HEK293 (cell line): ENCODE data around the gene AMBRA1.

Experiments
- CTCF ChIA-PET: fragments of 350-600 bp; formaldehyde crosslinking; extraction: SDS; loops from one replicate; lab custom pipeline; 2021; ENCODE audit warnings: antibody characterized with exemption; lab: Yijun Ruan, JAX
- POLR2A ChIA-PET: fragments of 300-600 bp; formaldehyde crosslinking; extraction: SDS; loops from one replicate; lab custom pipeline; 2020; ENCODE audit warnings: antibody characterized with exemption, inconsistent platforms; lab: Yijun Ruan, JAX
- H3K27ac ChIP-seq: fragments of 200-500 bp; sonication (Bioruptor generic); 2 replicates; pipeline ENCODE4 v1.5.1; 2014; ENCODE audit warnings: low read depth, low read length, control low read depth, inconsistent platforms; ENCODE audit errors: extremely low read depth
- H3K36me3 ChIP-seq, 2 experiments: fragments of 200-500 bp in 1 of 2; sonication (Bioruptor generic) in 1 of 2; 1 replicate in 1 of 2; 2 replicates in 1 of 2; pipeline ENCODE4 v1.5.1; 2014 to 2017; ENCODE audit warnings: inconsistent platforms in 2 of 2, low read length in 2 of 2; ENCODE audit not compliant: control insufficient read depth in 2 of 2, insufficient read depth in 1 of 2
- H3K4me1 ChIP-seq: fragments of 200-500 bp; sonication (Bioruptor generic); 2 replicates; pipeline ENCODE4 v1.5.1; 2014; ENCODE audit warnings: mild to moderate bottlenecking, low read length, inconsistent platforms; ENCODE audit not compliant: control insufficient read depth, insufficient read depth
- H3K4me3 ChIP-seq: 2 replicates; pipeline ENCODE4 v1.5.1; 2011; ENCODE audit warnings: low read depth, mild to moderate bottlenecking, control low read depth, low read length, moderate library complexity
- H3K9me3 ChIP-seq: fragments of 200-500 bp; sonication (Bioruptor generic); 2 replicates; pipeline ENCODE4 v1.5.1; 2014; ENCODE audit warnings: low read depth, low read length, inconsistent platforms; ENCODE audit not compliant: control insufficient read depth, insufficient read depth
- GLIS1 ChIP-seq: fragments of 450-650 bp; formaldehyde crosslinking; IDR thresholded peaks from 2 replicates; pipeline ENCODE4 v1.5.1; 2016; ENCODE audit warnings: missing biosample characterization, missing genetic modification characterization
- KLF7 ChIP-seq: fragments of 450-650 bp; formaldehyde crosslinking; IDR thresholded peaks from 2 replicates; pipeline ENCODE4 v1.5.1; 2016; ENCODE audit warnings: missing biosample characterization, missing genetic modification characterization, borderline replicate concordance
- SCRT2 ChIP-seq: fragments of 450-650 bp; formaldehyde crosslinking; IDR thresholded peaks from 2 replicates; pipeline ENCODE4 v1.5.1; 2016; ENCODE audit warnings: missing biosample characterization, missing genetic modification characterization
- ZBTB1 ChIP-seq: fragments of 450-650 bp; formaldehyde crosslinking; IDR thresholded peaks from 2 replicates; pipeline ENCODE4 v1.5.1; 2016; ENCODE audit warnings: missing biosample characterization, missing genetic modification characterization
- ZFHX2 ChIP-seq: fragments of 450-650 bp; formaldehyde crosslinking; conservative IDR thresholded peaks from 2 replicates; pipeline ENCODE4 v1.5.1; 2016; ENCODE audit warnings: missing biosample characterization, missing genetic modification characterization
- ZIC2 ChIP-seq: fragments of 450-650 bp; formaldehyde crosslinking; IDR thresholded peaks from 2 replicates; pipeline ENCODE4 v1.5.1; 2016; ENCODE audit warnings: missing biosample characterization, missing genetic modification characterization
- ZNF211 ChIP-seq: fragments of 450-650 bp; formaldehyde crosslinking; IDR thresholded peaks from 2 replicates; pipeline ENCODE4 v1.5.1; 2016; ENCODE audit warnings: low read depth, missing biosample characterization, missing genetic modification characterization
- ZNF335 ChIP-seq: fragments of 450-650 bp; formaldehyde crosslinking; conservative IDR thresholded peaks from 2 replicates; pipeline ENCODE4 v1.5.1; 2016; ENCODE audit warnings: missing biosample characterization, missing genetic modification characterization
- ZNF341 ChIP-seq: fragments of 450-650 bp; formaldehyde crosslinking; IDR thresholded peaks from 2 replicates; pipeline ENCODE4; 2016; ENCODE audit warnings: low read depth, missing biosample characterization, missing genetic modification characterization
- ZNF350 ChIP-seq: fragments of 450-650 bp; formaldehyde crosslinking; IDR thresholded peaks from 2 replicates; pipeline ENCODE4 v1.5.0; 2017; ENCODE audit warnings: missing biosample characterization, mild to moderate bottlenecking, missing genetic modification characterization
- TF ChIP-seq, protein P1 (sequence below): IDR thresholded peaks from 2 replicates; pipeline ENCODE4 v1.6.1; 2011; ENCODE audit warnings: mild to moderate bottlenecking, low read depth, low read length, borderline replicate concordance

AMBRA1 gene

DNA sequence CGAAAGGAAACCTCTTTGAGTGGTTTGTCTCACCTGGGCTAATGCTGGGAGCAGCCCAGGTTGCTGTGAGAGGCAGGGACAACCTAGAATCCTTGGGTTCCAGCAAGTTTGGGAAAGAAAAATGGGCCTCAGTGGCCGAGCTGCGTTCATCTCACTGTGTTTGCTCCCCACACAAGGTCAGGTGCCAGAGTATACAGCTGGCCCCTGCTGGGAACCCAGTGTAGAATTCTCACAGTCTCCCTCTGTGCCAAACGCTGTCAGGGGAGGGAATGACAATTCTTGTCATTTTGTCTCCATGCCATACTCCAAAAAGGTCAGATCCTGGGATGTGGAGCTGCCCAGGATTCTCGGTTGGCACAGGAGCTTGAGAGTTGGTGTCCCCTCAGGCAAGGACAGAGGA lies 242.2 kb downstream of the AMBRA1 start:
- no peak overlapping the region for H3K27ac ChIP-seq
- CTCF ChIA-PET: interaction anchor here (0.5 to 10.0 kb wide), 27 partner anchors 9 to 291 kb away, joined by 3 to 98 read pairs (median 4); partner anchors contain the start of gene CHRM4
- no peaks in the 10 kb centered on the region; the same call in 1 of the 2 replicates for H3K4me1 ChIP-seq
- no peak overlapping the region for H3K4me3 ChIP-seq
- no peaks in the 10 kb centered on the region for H3K9me3 ChIP-seq
- TF ChIP-seq, protein P1, sequence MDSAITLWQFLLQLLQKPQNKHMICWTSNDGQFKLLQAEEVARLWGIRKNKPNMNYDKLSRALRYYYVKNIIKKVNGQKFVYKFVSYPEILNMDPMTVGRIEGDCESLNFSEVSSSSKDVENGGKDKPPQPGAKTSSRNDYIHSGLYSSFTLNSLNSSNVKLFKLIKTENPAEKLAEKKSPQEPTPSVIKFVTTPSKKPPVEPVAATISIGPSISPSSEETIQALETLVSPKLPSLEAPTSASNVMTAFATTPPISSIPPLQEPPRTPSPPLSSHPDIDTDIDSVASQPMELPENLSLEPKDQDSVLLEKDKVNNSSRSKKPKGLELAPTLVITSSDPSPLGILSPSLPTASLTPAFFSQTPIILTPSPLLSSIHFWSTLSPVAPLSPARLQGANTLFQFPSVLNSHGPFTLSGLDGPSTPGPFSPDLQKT: no peak
- TF ChIP-seq ZNF335 (tag by site-specific recombination): no peak; the same call in 1 of the 2 replicates
- TF ChIP-seq, all 188 proteins: peak for 0
- POLR2A ChIA-PET: interaction anchor here (0.7 to 1.1 kb wide), 2 partner anchors 10 to 41 kb away, joined by 3 to 5 read pairs; partner anchors contain the start of gene CHRM4
- H3K36me3 ChIP-seq: peaks cover 0 to 26% of the 10 kb centered on the region in 2 experiments; a peak in 1 of 3 replicates

- TF ChIP-seq ZNF350 (tag by site-specific recombination): no peak
- peak; percentile 39; the same call in 1 of the 2 replicates for TF ChIP-seq ZNF335 (tag by site-specific recombination)
Observed at GRCh38 chr11:46351148-46351547, 242.7 kb downstream of the AMBRA1 start.

GRCh38 chr11:46350695-46351094 lies 243.1 kb downstream of the AMBRA1 start:
- no peaks in the 10 kb centered on the region; the same call in 1 of the 2 replicates for H3K4me1 ChIP-seq
- no peak overlapping the region for H3K27ac ChIP-seq
- peaks cover 0 to 22% of the 10 kb centered on the region in 2 experiments; a peak in 1 of 3 replicates for H3K36me3 ChIP-seq
- POLR2A ChIA-PET: interaction anchor here (0.5 to 0.6 kb wide), 2 partner anchors 9 to 225 kb away, joined by 3 read pairs; no protein-coding TSS in a partner anchor
- no peak for TF ChIP-seq KLF7
- TF ChIP-seq ZFHX2: peak; percentile 30
- TF ChIP-seq GLIS1 (tag by site-specific recombination): peak; percentile 26; the same call in 1 of the 2 replicates
- TF ChIP-seq ZBTB1 (tag by site-specific recombination): no peak
- no peak overlapping the region for H3K4me3 ChIP-seq
- CTCF ChIA-PET: interaction anchor here (0.6 to 10.0 kb wide), 11 partner anchors 8 to 385 kb away, joined by 3 to 98 read pairs (median 9); partner anchors contain the start of gene CHRM4
- no peaks in the 10 kb centered on the region for H3K9me3 ChIP-seq

More at GRCh38 chr11:46351148-46351547, 242.7 kb downstream of the AMBRA1 start:
- Histone ChIP-seq H3K9me3 (no peaks in the 10 kb centered on the region), H3K4me3 (no peak overlapping the region), H3K27ac (no peak overlapping the region), H3K36me3 (peaks cover 0 to 24% of the 10 kb centered on the region in 2 experiments; a peak in 1 of 3 replicates), H3K4me1 (no peaks in the 10 kb centered on the region; the same call in 1 of the 2 replicates)
- CTCF ChIA-PET: interaction anchor here (0.5 to 10.0 kb wide), 16 partner anchors 8 to 386 kb away, joined by 3 to 98 read pairs (median 4); partner anchors contain the start of gene CHRM4
- POLR2A ChIA-PET: interaction anchor here (0.5 to 0.6 kb wide), 2 partner anchors 9 to 225 kb away, joined by 3 read pairs; no protein-coding TSS in a partner anchor

DNA sequence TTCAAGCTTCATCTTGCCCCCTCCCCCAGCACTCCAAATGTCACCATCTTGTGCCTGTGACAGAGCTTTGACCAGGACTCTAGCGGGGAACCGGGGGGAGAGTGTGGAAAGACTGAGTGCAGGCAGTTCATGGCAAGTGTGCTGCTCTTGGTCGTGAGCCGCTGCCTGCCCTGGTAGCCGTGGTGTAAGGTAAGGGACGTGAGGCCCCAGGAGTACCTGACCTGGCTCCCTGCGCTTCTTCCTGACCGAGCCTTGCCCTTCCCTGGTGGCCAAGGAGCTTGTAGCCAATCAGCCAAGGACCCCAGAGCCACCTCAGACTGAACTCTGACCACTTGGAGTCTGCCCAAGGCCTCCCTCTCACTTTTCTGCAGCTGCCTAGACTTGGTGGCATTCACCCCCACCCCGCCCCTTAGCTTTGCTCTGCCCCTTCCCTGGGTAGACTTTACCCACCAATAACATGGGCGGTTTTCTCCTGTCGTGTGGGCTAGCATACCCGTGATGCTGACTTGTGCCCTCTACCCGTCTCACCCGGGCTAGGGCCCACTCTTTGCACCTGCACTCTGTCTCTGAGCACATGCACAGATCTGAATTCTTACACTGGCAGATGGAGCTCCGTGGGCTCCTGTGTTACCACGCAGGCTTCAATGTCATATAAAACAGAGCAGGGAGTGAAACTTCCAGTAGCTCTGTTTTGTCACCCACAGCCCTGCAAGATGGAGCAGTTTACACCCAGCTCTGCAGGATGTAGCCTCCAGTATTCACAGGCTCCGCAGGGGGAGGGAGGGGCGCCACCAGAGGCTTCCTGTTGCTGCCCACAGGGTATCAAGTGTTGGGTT lies 245.0 kb downstream of the AMBRA1 start:
- TF ChIP-seq ZNF211 (tag by site-specific recombination): no peak
- TF ChIP-seq ZNF341 (tag by site-specific recombination): 0 out of 2 replicates have a peak, but pooled peaks have one; percentile 44
- TF ChIP-seq SCRT2: 0 out of 2 replicates have a peak, but pooled peaks have one; percentile 41
- peak; percentile 60 for TF ChIP-seq ZIC2 (tag by site-specific recombination)
- H3K36me3 ChIP-seq: peaks cover 0 to 22% of the 10 kb centered on the region in 2 experiments; a peak in 1 of 3 replicates
- 0 out of 2 replicates have a peak overlapping the region, but pooled peaks have one; percentile 64 for H3K27ac ChIP-seq
- H3K4me3 ChIP-seq: peak overlapping the region; percentile 85
- no peaks in the 10 kb centered on the region; the same call in 1 of the 2 replicates for H3K4me1 ChIP-seq
- ChIA-PET POLR2A (interaction anchor here (0.8 kb wide), 1 partner anchor 106 kb away, joined by 3 read pairs; no protein-coding TSS in a partner anchor), CTCF (interaction anchor here (0.6 to 10.0 kb wide), 12 partner anchors 8 to 1096 kb away, joined by 3 to 98 read pairs (median 4); no protein-coding TSS in a partner anchor)
- no peaks in the 10 kb centered on the region for H3K9me3 ChIP-seq
